ENCODE results near the gene PERM1. TPM values are rescaled to one million over a fixed set of nuclear protein-coding genes. Genes with fewer than 3 reads are reported as not detected.

PERM1 gene
- total and polyA plus RNA-seq, 9 of the 15 experiments (the other 6 are each of a cell fraction or from before 2014, with no cell fraction given) = not detected

DNA sequence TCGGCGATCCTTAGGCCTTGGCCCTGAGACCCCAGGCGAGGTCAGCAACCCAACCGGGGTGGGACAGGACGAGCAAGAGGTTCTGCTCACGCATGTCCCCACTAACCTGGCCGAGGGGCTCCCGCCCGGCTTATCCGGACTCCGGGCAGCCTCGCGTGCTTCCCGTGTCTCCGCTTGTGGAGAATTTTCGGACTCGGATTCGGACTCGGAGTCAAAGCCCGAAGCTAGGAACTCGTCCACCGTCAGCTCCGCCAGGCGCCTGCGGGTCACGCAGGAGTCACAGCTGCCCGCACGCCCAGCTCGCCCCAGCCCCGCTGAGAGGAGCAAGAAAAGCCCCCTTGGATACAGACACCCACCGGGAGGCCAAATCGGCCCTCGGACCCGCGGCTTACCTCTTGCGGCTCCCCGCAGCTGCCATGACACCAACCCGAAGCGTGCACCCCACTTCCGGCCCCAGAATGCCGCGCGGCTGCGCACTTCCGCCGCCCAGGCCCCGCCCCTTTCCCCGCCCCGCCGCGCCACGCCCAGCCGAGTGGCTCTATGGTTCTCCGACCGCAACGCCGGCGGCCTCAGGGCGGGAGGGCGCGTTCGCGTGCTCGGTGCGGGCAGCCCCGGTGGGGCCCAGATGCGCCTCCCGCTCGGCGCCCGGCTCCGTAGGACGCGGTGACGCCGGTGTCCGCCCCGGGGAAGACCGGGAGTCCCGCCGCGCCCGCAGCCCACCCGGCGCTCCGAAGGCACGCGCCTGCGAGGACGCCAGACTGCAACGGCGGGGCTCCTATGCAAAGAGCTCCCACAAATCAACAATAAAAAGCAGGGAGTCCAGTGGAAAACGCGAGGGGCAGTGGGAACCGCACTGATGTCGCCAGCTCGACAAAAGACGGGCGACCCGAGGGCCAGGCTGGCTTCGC lies 22.8 kb downstream of the PERM1 start, which contains the start of gene NOC2L (continued):
- peak in 1 of 2 experiments; percentile 65 for TF ChIP-seq AFF1 (IDR thresholded peaks at IDR 0.05; ENCODE audit: low read depth in 1 of 2, partially characterized antibody in 2 of 2)
- TF ChIP-seq FIP1L1 (IDR thresholded peaks at IDR 0.05; ENCODE audit: low read depth, low read length, poor library complexity, severe bottlenecking) = no peak
- peak; percentile 58; the same call in 1 of the 2 replicates for TF ChIP-seq ZSCAN29 (IDR thresholded peaks at IDR 0.05)
- TF ChIP-seq ZBTB1 (CRISPR knock-in tag; IDR thresholded peaks at IDR 0.05; ENCODE audit: borderline replicate concordance, low read depth) = no peak
- TF ChIP-seq ZNF75A (CRISPR knock-in tag; IDR thresholded peaks at IDR 0.05) = no peak
- no peak for TF ChIP-seq TCF3 (CRISPR knock-in tag; IDR thresholded peaks at IDR 0.05)
- TF ChIP-seq ZNF79 (CRISPR knock-in tag; IDR thresholded peaks at IDR 0.05; ENCODE audit: low read depth) = no peak
- TF ChIP-seq, protein P1, sequence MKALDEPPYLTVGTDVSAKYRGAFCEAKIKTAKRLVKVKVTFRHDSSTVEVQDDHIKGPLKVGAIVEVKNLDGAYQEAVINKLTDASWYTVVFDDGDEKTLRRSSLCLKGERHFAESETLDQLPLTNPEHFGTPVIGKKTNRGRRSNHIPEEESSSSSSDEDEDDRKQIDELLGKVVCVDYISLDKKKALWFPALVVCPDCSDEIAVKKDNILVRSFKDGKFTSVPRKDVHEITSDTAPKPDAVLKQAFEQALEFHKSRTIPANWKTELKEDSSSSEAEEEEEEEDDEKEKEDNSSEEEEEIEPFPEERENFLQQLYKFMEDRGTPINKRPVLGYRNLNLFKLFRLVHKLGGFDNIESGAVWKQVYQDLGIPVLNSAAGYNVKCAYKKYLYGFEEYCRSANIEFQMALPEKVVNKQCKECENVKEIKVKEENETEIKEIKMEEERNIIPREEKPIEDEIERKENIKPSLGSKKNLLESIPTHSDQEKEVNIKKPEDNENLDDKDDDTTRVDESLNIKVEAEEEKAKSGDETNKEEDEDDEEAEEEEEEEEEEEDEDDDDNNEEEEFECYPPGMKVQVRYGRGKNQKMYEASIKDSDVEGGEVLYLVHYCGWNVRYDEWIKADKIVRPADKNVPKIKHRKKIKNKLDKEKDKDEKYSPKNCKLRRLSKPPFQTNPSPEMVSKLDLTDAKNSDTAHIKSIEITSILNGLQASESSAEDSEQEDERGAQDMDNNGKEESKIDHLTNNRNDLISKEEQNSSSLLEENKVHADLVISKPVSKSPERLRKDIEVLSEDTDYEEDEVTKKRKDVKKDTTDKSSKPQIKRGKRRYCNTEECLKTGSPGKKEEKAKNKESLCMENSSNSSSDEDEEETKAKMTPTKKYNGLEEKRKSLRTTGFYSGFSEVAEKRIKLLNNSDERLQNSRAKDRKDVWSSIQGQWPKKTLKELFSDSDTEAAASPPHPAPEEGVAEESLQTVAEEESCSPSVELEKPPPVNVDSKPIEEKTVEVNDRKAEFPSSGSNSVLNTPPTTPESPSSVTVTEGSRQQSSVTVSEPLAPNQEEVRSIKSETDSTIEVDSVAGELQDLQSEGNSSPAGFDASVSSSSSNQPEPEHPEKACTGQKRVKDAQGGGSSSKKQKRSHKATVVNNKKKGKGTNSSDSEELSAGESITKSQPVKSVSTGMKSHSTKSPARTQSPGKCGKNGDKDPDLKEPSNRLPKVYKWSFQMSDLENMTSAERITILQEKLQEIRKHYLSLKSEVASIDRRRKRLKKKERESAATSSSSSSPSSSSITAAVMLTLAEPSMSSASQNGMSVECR (CRISPR knock-in tag; IDR thresholded peaks at IDR 0.05) = peak; percentile 91
- TF ChIP-seq RBM39 (optimal IDR thresholded peaks at IDR 0.05; ENCODE audit: low read depth, low read length) = no peak
- no peak for TF ChIP-seq POLR2AphosphoS2 (IDR thresholded peaks at IDR 0.05; ENCODE audit: low read length)
- no peak for TF ChIP-seq STAG1 (CRISPR knock-in tag; IDR thresholded peaks at IDR 0.05; ENCODE audit: borderline replicate concordance)
- TF ChIP-seq ZNF696 (CRISPR knock-in tag; conservative IDR thresholded peaks at IDR 0.05) = no peak
- TF ChIP-seq PHF8 (IDR thresholded peaks at IDR 0.05; ENCODE audit: borderline replicate concordance, low read length) = peak; percentile 89; the same call in 1 of the 2 replicates
- no peak for TF ChIP-seq EWSR1 (IDR thresholded peaks at IDR 0.05; ENCODE audit: borderline replicate concordance, low read depth, partially characterized antibody)
- no peak for TF ChIP-seq SNIP1 (IDR thresholded peaks at IDR 0.05; ENCODE audit: low read depth)
- no peak for TF ChIP-seq FOXA1 (IDR thresholded peaks at IDR 0.05; ENCODE audit: borderline replicate concordance)
- TF ChIP-seq DNMT1 (IDR thresholded peaks at IDR 0.05) = no peak
- peak; percentile 72; the same call in 1 of the 2 replicates for TF ChIP-seq ZBTB9 (CRISPR knock-in tag; IDR thresholded peaks at IDR 0.05)

All from K562 (cell line).